ENCODE data around the gene SLC43A2.

- no peak for TF ChIP-seq CTCF (IDR thresholded peaks at IDR 0.05)
- no peak for TF ChIP-seq POLR2A (IDR thresholded peaks at IDR 0.05)
- no peak for TF ChIP-seq EP300 (IDR thresholded peaks at IDR 0.05)
- no peak for TF ChIP-seq POLR2AphosphoS5 (IDR thresholded peaks at IDR 0.05)
Measured at GRCh38 chr17:1522626-1523025, 106.0 kb downstream of the SLC43A2 start.

All from sigmoid colon (tissue), 4 donors.